OCI-LY7 (cell line): Measurements from ENCODE around the gene CXCR3.
"Not testable (repeated sequence)": the region's sequence is repeated elsewhere in the genome, so short reads cannot be mapped to it uniquely, and the experiment has no call there.

Experiments
- EZH2phosphoT487 ChIP-seq: fragments of 200-600 bp; sonication (generic); IDR thresholded peaks from 2 replicates; pipeline ENCODE4 v1.6.1; 2018; ENCODE audit warnings: low read depth, borderline replicate concordance, mild to moderate bottlenecking, mixed run types, antibody characterized with exemption, low read length, moderate library complexity, mixed read lengths
- TF ChIP-seq, protein P1 (sequence below): fragments of 200-600 bp; sonication (generic); conservative IDR thresholded peaks from 2 replicates; pipeline ENCODE4 v1.5.1; 2014; ENCODE audit warnings: mild to moderate bottlenecking, antibody characterized with exemption, low read length, moderate library complexity, mixed read lengths

DNA sequence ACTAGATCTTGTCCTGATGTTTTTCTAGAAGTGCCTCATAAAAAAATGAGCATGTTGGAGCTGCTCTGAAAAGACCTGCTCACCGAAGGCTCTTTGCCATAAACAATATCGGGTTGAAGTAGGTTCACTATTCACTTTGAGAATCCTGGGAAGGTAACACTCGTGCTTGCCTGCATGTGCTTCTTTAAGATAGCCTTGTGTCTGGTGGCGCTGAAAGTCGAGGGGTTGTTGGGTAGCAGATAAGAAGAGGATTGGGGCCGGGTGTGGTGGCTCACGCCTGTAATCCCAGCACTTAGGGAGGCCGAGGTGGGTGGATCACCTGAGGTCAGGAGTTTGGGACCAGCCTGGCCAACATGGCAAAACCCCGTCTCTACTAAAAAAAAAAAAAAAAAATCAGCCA lies 6.6 kb downstream of the CXCR3 start:
- TF ChIP-seq, protein P1, sequence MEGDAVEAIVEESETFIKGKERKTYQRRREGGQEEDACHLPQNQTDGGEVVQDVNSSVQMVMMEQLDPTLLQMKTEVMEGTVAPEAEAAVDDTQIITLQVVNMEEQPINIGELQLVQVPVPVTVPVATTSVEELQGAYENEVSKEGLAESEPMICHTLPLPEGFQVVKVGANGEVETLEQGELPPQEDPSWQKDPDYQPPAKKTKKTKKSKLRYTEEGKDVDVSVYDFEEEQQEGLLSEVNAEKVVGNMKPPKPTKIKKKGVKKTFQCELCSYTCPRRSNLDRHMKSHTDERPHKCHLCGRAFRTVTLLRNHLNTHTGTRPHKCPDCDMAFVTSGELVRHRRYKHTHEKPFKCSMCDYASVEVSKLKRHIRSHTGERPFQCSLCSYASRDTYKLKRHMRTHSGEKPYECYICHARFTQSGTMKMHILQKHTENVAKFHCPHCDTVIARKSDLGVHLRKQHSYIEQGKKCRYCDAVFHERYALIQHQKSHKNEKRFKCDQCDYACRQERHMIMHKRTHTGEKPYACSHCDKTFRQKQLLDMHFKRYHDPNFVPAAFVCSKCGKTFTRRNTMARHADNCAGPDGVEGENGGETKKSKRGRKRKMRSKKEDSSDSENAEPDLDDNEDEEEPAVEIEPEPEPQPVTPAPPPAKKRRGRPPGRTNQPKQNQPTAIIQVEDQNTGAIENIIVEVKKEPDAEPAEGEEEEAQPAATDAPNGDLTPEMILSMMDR: not testable (repeated sequence)
- TF ChIP-seq EZH2phosphoT487: not testable (repeated sequence)
